ENCODE measurements around the gene ZCCHC2.
A peak's percentile ranks its signal among the peaks of the same experiment; 100 is the strongest.

The ZCCHC2 gene

GRCh38 chr18:62522504-62523254 is at the start of gene ZCCHC2:
Gene ZCCHC2 (plus strand): TSS chr18:62523025. CDS start chr18:62523425, 400 bp downstream.
- DNase-seq, result peak; percentile 94

GRCh38 chr18:62479574-62479973 is 43.3 kb upstream of the ZCCHC2 start:
- DNase-seq, result no peak

GRCh38 chr18:62480927-62481326 is 41.9 kb upstream of the ZCCHC2 start:
- no peak for DNase-seq

- no peak for DNase-seq
Observed at GRCh38 chr18:62484941-62485340, 37.9 kb upstream of the ZCCHC2 start.

GRCh38 chr18:62485684-62486083 is 37.1 kb upstream of the ZCCHC2 start:
- no peak for DNase-seq

- DNase-seq, result peak; percentile 51
Observed at GRCh38 chr18:62486290-62486964, 36.4 kb upstream of the ZCCHC2 start.

GRCh38 chr18:62487161-62487560 is 35.7 kb upstream of the ZCCHC2 start:
- no peak for DNase-seq

GRCh38 chr18:62490967-62491695 is 31.7 kb upstream of the ZCCHC2 start:
- DNase-seq, result no peak

GRCh38 chr18:62493033-62493862 is 29.6 kb upstream of the ZCCHC2 start:
- no peak for DNase-seq

- no peak for DNase-seq
Observed at GRCh38 chr18:62494764-62495163, 28.1 kb upstream of the ZCCHC2 start.

- no peak for DNase-seq
Observed at GRCh38 chr18:62496262-62496661, 26.6 kb upstream of the ZCCHC2 start.

GRCh38 chr18:62497190-62497772 is 25.5 kb upstream of the ZCCHC2 start:
- DNase-seq, result no peak

GRCh38 chr18:62498616-62499262 is 24.1 kb upstream of the ZCCHC2 start:
- DNase-seq, result no peak

- DNase-seq, result no peak
Observed at GRCh38 chr18:62499263-62499650, 23.6 kb upstream of the ZCCHC2 start.

- no peak for DNase-seq
Observed at GRCh38 chr18:62500174-62500573, 22.7 kb upstream of the ZCCHC2 start.

- no peak for DNase-seq
Observed at GRCh38 chr18:62500966-62501591, 21.7 kb upstream of the ZCCHC2 start.

- DNase-seq, result no peak
Observed at GRCh38 chr18:62505669-62506494, 16.9 kb upstream of the ZCCHC2 start.

GRCh38 chr18:62506495-62507143 is 16.2 kb upstream of the ZCCHC2 start:
- DNase-seq, result no peak

- no peak for DNase-seq
Observed at GRCh38 chr18:62509779-62510178, 13.0 kb upstream of the ZCCHC2 start.

GRCh38 chr18:62510789-62511188 is 12.0 kb upstream of the ZCCHC2 start:
- no peak for DNase-seq
